Karpas-422 (cell line): ENCODE data around the gene OPALIN. TPM values are rescaled to one million over a fixed set of nuclear protein-coding genes. Genes with fewer than 3 reads are reported as not detected.

Experiments
- DNase-seq: peaks from one replicate; pipeline ENCODE4 v3.0.0-alpha.2; 2015
- H2AFZ ChIP-seq: fragments of 200-600 bp; sonication (generic); 2 replicates; pipeline ENCODE4 v1.6.1; 2014; ENCODE audit warnings: antibody characterized with exemption, low read length, mixed read lengths
- H3K27ac ChIP-seq: fragments of 200-600 bp; sonication (generic); 2 replicates; pipeline ENCODE4 v1.5.1; 2014; ENCODE audit warnings: mild to moderate bottlenecking, low read length, moderate library complexity
- H3K27me3 ChIP-seq: fragments of 200-600 bp; sonication (generic); 2 replicates; pipeline ENCODE4 v1.6.1; 2014; ENCODE audit warnings: low read length, mixed read lengths
- H3K36me3 ChIP-seq: fragments of 200-600 bp; sonication (generic); 2 replicates; pipeline ENCODE4 v1.6.1; 2014; ENCODE audit warnings: low read length, mixed read lengths; ENCODE audit not compliant: insufficient read depth
- H3K4me1 ChIP-seq: fragments of 200-600 bp; sonication (generic); 2 replicates; pipeline ENCODE4 v1.6.1; 2014; ENCODE audit warnings: mild to moderate bottlenecking, low read length, mixed read lengths
- H3K4me2 ChIP-seq: fragments of 200-600 bp; sonication (generic); 2 replicates; pipeline ENCODE4 v1.6.1; 2014; ENCODE audit warnings: low read length, low read depth, mild to moderate bottlenecking; ENCODE audit not compliant: poor library complexity, severe bottlenecking
- H3K4me3 ChIP-seq: fragments of 200-600 bp; sonication (generic); 2 replicates; pipeline ENCODE4 v1.5.1; 2014; ENCODE audit warnings: mild to moderate bottlenecking, antibody characterized with exemption, low read length, mixed read lengths
- H3K79me2 ChIP-seq: fragments of 200-600 bp; sonication (generic); 2 replicates; pipeline ENCODE4 v1.6.1; 2014; ENCODE audit warnings: mild to moderate bottlenecking, low read length, mixed read lengths
- H3K9ac ChIP-seq: fragments of 200-600 bp; sonication (generic); 2 replicates; pipeline ENCODE4 v1.6.0; 2014; ENCODE audit warnings: low read length
- H3K9me2 ChIP-seq: fragments of 200-600 bp; sonication (generic), shearing (Covaris generic); replicated peaks from 2 replicates; pipeline ENCODE4 v1.6.0; 2014; ENCODE audit warnings: mild to moderate bottlenecking, low read length, moderate library complexity; ENCODE audit not compliant: insufficient read depth
- H3K9me3 ChIP-seq: fragments of 300-700, 200-600 bp; sonication (generic); 2 replicates; pipeline ENCODE4 v1.6.1; 2014; ENCODE audit warnings: low read length, mixed read lengths
- H4K20me1 ChIP-seq: fragments of 200-600 bp; sonication (generic); 2 replicates; pipeline ENCODE4 v1.6.1; 2014; ENCODE audit warnings: mild to moderate bottlenecking, antibody characterized with exemption, low read length, low read depth; ENCODE audit not compliant: insufficient read depth
- total RNA-seq: library from RNA; depleted of rRNA; stranded (reverse); fragments of >200 nt; shearing (Covaris generic); gene quantifications from 2 replicates; pipeline ENCODE4 v1.2.3, GENCODE V29; 2014; ENCODE audit warnings: low replicate concordance; rRNA removed

Gene OPALIN
- total RNA-seq, 1 experiment from 2014 or later, result not detected

DNA sequence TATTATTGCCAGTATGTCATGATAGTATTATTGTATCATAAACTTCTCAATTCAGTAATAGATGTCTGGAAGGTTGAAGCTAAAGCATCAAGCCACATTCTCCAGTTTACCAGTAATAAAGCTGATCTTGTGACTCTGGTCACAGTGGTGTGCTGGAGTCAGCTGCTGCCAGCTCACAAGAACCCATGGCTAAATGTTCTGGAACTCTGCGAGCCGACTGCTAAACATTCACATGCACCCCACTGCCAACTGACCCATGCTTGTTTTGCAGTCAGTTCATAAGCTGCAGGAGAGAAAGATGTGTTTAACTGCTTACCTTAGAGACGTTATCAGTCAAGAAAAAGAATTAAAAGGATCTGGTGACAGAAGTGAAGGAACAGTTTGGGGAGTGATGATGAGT is 60.4 kb downstream of the OPALIN start:
- Histone ChIP-seq H3K27me3 (no peaks in the 10 kb centered on the region), H3K9ac (no peak overlapping the region), H4K20me1 (no peaks in the 10 kb centered on the region), H3K79me2 (no peaks in the 10 kb centered on the region), H3K4me3 (no peak overlapping the region), H2AFZ (no peak overlapping the region), H3K4me1 (peaks cover 10% of the 10 kb centered on the region), H3K36me3 (no peaks in the 10 kb centered on the region), H3K4me2 (no peak overlapping the region), H3K9me3 (no peaks in the 10 kb centered on the region), H3K9me2 (no peaks in the 10 kb centered on the region), H3K27ac (no peak overlapping the region)
- DNase-seq, result no peak

DNA sequence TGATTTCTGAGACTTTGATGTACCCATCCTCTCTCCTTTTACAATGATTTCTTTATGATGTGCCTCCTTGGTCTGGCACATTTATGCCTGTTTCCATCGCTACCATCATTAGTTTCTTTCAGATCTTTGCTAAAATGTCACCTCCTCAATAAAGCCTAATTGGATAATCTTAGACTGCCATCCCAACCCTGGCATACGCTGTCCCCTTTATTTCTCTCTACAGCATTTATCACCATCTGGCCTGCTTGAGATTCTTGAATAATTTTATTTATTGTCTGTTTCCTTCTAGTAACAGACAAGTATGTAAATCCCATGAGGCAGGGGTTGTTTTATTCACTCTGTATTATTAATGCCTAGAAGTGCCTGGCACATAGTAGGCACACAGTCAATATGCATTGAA is 61.3 kb downstream of the OPALIN start:
- no peak overlapping the region for H3K27ac ChIP-seq
- H4K20me1 ChIP-seq, result no peaks in the 10 kb centered on the region
- no peak overlapping the region for H2AFZ ChIP-seq
- H3K36me3 ChIP-seq, result no peaks in the 10 kb centered on the region
- H3K79me2 ChIP-seq, result no peaks in the 10 kb centered on the region
- H3K4me1 ChIP-seq, result peaks cover 19% of the 10 kb centered on the region
- no peak overlapping the region for H3K4me2 ChIP-seq
- DNase-seq, result no peak
- no peak overlapping the region for H3K4me3 ChIP-seq
- no peaks in the 10 kb centered on the region for H3K27me3 ChIP-seq
- no peak overlapping the region for H3K9ac ChIP-seq
- H3K9me2 ChIP-seq, result no peaks in the 10 kb centered on the region
- H3K9me3 ChIP-seq, result no peaks in the 10 kb centered on the region

DNA sequence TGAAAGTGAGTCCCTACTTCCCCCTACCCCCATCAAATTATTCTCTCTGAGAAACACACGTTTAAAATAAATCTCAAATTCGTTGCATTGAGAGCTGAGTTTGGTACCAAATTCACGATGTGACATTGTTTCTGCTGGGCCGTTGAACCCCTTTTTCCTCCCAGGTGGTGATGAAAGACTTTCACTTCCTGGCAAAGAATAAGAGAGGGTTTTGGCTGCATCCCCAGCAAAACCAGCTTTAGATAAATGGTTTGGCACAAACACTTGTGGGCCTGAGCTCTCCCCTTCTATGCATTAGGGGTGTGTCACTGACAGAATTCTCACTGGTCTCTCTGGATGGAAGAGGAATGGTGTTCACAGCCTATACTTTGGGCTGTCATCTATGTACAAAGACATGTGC is 63.3 kb downstream of the OPALIN start:
- H3K36me3 ChIP-seq, result no peaks in the 10 kb centered on the region
- no peaks in the 10 kb centered on the region for H3K9me2 ChIP-seq
- no peak overlapping the region for H3K27ac ChIP-seq
- no peaks in the 10 kb centered on the region for H4K20me1 ChIP-seq
- no peak for DNase-seq
- H2AFZ ChIP-seq, result no peak overlapping the region
- H3K79me2 ChIP-seq, result no peaks in the 10 kb centered on the region
- H3K9me3 ChIP-seq, result no peaks in the 10 kb centered on the region
- no peaks in the 10 kb centered on the region for H3K27me3 ChIP-seq
- no peak overlapping the region for H3K9ac ChIP-seq
- no peak overlapping the region for H3K4me3 ChIP-seq
- peaks cover 39% of the 10 kb centered on the region for H3K4me1 ChIP-seq
- H3K4me2 ChIP-seq, result no peak overlapping the region

Other genes starting within 250 kb of the OPALIN start
- gene ZNF518A, start 228.7 kb downstream of the OPALIN start, total RNA-seq, result 8.8 and 17.0 TPM in 2 replicates
- 51.7 and 99.1 TPM in 2 replicates for gene BLNK, start 87.4 kb downstream of the OPALIN start, total RNA-seq
- not detected in 2 replicates for gene DNTT, start 54.6 kb downstream of the OPALIN start, total RNA-seq
- not detected in 2 replicates for gene TLL2, start 154.9 kb upstream of the OPALIN start, total RNA-seq
- 17.9 and 32.5 TPM in 2 replicates for gene TM9SF3, start 228.0 kb upstream of the OPALIN start, total RNA-seq